Inflammatory macrophage treated with lipopolysaccharide for 1 hour (primary cell): Measurements from ENCODE around the gene LAP3.
A peak's percentile ranks its signal among the peaks of the same experiment; 100 is the strongest.

ENCODE experiments used
- DNase-seq, 2 donors: peaks; one replicate each; pipeline ENCODE4 v3.0.0-alpha.2; 2020 to 2022

The LAP3 gene

GRCh38 chr4:17623451-17624001, 46.5 kb downstream of the LAP3 start:
- DNase-seq, result no peak

GRCh38 chr4:17624821-17625220, 47.8 kb downstream of the LAP3 start:
- DNase-seq, result no peak

- no peak for DNase-seq
These were observed 53.2 kb downstream of the LAP3 start for GRCh38 chr4:17630228-17630627.

GRCh38 chr4:17633600-17633999, 56.6 kb downstream of the LAP3 start:
- no peak for DNase-seq

- peak; percentile 2 to 9 for DNase-seq
These were observed 58.1 kb downstream of the LAP3 start for GRCh38 chr4:17635056-17635455.

- DNase-seq, result no peak
These were observed 59.3 kb downstream of the LAP3 start for GRCh38 chr4:17636341-17636695.

- DNase-seq, result peak; percentile 40 to 84
These were observed 60.0 kb downstream of the LAP3 start for GRCh38 chr4:17636696-17637622.

- no peak for DNase-seq
These were observed 62.1 kb downstream of the LAP3 start for GRCh38 chr4:17639136-17639535.

- no peak for DNase-seq
These were observed 65.4 kb downstream of the LAP3 start for GRCh38 chr4:17642398-17642783.

- no peak for DNase-seq
These were observed 69.7 kb downstream of the LAP3 start for GRCh38 chr4:17646693-17647092.

GRCh38 chr4:17647176-17647806, 70.3 kb downstream of the LAP3 start:
- no peak for DNase-seq

GRCh38 chr4:17647927-17648326, 70.9 kb downstream of the LAP3 start:
- DNase-seq, result no peak

GRCh38 chr4:17650406-17650805, 73.4 kb downstream of the LAP3 start:
- no peak for DNase-seq

GRCh38 chr4:17654701-17655100, 77.7 kb downstream of the LAP3 start:
- no peak for DNase-seq

GRCh38 chr4:17657090-17657489, 80.1 kb downstream of the LAP3 start:
- DNase-seq, result no peak
